Activated T-helper 1 cell treated with Interleukin-2 at 50 U/mL for 16 hours (primary cell): Measurements from ENCODE around the gene TUBB2B.
"Not testable (repeated sequence)": the region's sequence is repeated elsewhere in the genome, so short reads cannot be mapped to it uniquely, and the experiment has no call there.

Experiments
- DNase-seq: peaks from one replicate; pipeline ENCODE4 v3.0.0-alpha.2; 2020; ENCODE audit warnings: low read depth

TUBB2B gene

GRCh38 chr6:3186974-3187382 is 40.5 kb downstream of the TUBB2B start:
- DNase-seq, result no peak

DNA sequence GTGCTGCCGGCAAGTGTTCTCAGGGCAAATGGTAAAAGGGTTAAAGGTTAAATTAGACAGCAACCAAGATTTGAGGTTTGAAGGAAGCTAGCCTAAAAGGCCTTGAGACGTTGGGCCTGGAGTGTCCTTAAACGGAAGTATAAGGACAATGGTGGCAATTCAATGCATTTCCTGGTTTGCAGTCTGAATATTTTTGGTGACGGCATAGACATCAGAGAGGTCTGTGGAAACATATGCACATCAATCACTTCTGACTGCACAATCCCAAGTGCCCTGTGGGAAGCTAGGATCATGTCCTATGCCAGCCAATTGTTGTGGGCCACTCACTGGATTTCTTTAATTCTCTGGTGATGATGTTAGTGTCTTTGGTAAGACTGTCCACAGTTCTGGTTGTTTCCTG is 44.4 kb downstream of the TUBB2B start:
- no peak for DNase-seq

DNA sequence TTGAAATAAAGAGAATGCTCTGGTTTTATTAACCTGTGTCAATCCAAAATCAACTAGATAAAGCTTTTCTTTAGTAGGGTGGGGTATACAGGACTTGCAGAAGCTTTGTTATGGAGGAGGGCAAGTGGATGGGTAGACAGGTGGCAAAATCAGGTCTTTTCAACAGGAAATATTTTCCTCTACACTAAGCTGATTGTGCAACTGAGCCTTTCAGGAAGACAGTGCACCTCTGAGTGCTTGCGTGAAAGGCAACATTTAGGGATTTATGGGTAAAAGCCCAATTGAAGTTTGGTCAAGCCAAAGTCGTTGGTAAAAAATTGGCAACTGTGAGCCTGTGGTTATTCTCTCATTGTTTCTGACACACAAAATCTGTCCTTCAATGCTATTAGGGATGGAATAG is 46.3 kb downstream of the TUBB2B start:
- no peak for DNase-seq

DNA sequence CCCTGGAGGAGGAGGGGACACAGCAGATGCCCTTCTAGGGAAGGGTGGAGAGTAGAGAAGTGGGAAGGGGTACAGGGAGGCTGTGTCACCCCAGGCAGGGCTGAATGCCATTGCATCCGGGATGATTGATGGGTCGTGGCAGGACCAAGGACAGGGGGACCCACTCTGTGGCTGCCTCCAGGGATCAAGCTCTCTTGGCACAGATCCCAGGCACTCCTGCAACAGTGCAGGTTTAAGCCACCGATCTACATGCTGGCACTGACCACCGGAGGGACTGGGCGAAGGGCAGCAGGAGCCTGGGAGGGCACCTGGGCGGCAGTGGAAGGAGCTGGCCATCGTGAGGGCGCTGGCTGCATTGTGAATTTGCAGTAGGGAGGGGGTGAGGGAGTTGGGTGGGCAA is 47.5 kb downstream of the TUBB2B start:
- not testable (repeated sequence) for DNase-seq

GRCh38 chr6:3178666-3179065 is 48.8 kb downstream of the TUBB2B start:
- not testable (repeated sequence) for DNase-seq

DNA sequence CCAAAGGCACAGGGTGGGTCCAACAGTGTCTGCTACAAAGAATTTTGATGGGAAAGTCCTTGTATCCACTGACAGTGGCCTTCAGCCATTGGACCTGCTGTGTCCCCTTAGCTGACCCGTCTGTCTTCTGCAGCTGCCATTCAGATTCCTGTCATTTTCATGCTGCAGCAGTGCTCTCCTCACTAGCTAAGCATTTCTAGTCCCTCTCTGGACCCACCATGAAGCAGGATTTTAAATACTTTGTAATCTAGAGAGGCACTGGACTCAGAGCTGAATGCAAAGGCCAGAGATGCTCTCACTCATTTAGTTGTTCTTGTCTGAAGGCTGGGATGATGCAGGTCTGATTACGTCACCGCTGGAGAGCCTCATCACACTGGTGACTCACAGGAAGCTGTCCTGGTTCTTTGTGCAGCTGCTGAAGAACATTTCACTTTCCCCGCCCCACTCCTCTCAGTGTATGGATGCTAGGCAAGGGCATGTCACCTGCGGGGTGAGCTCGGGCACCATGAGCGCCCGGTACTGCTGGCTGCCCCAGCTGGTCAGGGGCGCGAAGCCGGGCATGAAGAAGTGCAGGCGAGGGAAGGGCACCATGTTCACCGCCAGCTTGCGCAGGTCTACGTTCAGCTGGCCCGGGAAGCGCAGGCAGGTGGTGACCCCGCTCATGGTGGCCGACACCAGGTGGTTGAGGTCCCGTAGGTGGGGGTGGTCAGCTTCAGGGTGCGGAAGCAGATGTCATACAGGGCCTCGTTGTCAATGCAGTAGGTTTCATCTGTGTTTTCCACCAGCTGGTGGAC is 50.7 kb downstream of the TUBB2B start:
- no peak for DNase-seq

DNA sequence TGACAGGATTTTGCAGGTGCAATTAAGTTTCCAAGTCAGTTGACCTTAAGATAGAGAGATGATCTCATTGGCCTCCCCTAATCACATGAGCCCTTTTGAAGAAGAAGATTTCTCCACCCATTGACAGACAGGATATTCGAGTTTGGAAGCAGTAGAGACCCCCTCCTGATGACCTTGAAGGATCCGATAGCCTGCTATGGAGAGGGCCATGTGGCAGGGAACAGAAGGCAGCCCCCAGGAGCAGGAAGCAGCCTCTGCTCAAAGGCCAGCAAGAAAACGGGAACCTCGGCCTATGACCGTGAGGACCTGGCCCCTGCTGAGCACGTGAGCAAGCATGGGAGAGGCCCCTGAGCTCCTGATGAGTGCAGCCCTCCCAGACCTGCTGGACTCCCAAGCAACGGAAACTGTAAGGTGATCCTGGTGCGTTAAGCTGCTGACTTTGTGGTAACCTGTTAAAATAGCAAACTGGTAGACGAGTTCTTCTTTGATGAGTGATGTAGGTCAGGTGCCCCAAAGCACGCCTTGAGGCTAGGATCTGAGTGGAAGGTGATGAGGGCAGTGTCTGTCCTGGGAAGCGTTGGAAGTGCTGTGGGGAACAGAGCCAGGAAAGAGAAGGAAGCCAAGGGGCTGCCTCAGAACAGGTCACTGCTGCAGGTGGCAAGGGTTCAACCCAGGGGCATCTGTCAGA is 51.6 kb downstream of the TUBB2B start:
- DNase-seq, result no peak
